Osteocyte (in vitro differentiated cells): Measurements from ENCODE around the gene FFAR3. TPM values are rescaled to one million over a fixed set of nuclear protein-coding genes. Genes with fewer than 3 reads are reported as not detected.

ENCODE experiments used
- DNase-seq: peaks from one replicate; pipeline ENCODE4 v3.0.0; 2021; ENCODE audit warnings: mixed read lengths; ENCODE audit not compliant: unreplicated experiment; ENCODE audit errors: extremely low spot score
- H3K27ac Mint-ChIP-seq: one replicate; pipeline ENCODE4 v1.8.0; 2021; ENCODE audit warnings: mild to moderate bottlenecking, mixed read lengths; ENCODE audit not compliant: unreplicated experiment
- H3K27me3 Mint-ChIP-seq: one replicate; pipeline ENCODE4 v1.8.0; 2021; ENCODE audit warnings: mixed read lengths; ENCODE audit not compliant: unreplicated experiment
- H3K36me3 Mint-ChIP-seq: one replicate; pipeline ENCODE4 v1.8.0; 2021; ENCODE audit warnings: mixed read lengths; ENCODE audit not compliant: unreplicated experiment
- H3K4me1 Mint-ChIP-seq: one replicate; pipeline ENCODE4 v1.8.0; 2021; ENCODE audit warnings: mixed read lengths; ENCODE audit not compliant: unreplicated experiment
- H3K4me3 Mint-ChIP-seq: one replicate; pipeline ENCODE4 v1.8.0; 2021; ENCODE audit warnings: mild to moderate bottlenecking, moderate library complexity, mixed read lengths; ENCODE audit not compliant: unreplicated experiment
- H3K9me3 Mint-ChIP-seq: one replicate; pipeline ENCODE4 v1.8.0; 2021; ENCODE audit warnings: mixed read lengths; ENCODE audit not compliant: unreplicated experiment
- total RNA-seq: library from RNA; stranded (reverse); gene quantifications from 2 replicates; pipeline ENCODE4 v1.2.1, GENCODE V29; 2021
- TF ChIP-seq, protein P1 (sequence below): fragments of 200-600 bp; sonication (generic); IDR thresholded peaks from 2 replicates; pipeline ENCODE4 v1.5.0; 2021; ENCODE audit warnings: antibody characterized with exemption, mild to moderate bottlenecking, moderate library complexity

FFAR3 gene
- total RNA-seq, 1 donor from 2014 or later, result not detected

DNA sequence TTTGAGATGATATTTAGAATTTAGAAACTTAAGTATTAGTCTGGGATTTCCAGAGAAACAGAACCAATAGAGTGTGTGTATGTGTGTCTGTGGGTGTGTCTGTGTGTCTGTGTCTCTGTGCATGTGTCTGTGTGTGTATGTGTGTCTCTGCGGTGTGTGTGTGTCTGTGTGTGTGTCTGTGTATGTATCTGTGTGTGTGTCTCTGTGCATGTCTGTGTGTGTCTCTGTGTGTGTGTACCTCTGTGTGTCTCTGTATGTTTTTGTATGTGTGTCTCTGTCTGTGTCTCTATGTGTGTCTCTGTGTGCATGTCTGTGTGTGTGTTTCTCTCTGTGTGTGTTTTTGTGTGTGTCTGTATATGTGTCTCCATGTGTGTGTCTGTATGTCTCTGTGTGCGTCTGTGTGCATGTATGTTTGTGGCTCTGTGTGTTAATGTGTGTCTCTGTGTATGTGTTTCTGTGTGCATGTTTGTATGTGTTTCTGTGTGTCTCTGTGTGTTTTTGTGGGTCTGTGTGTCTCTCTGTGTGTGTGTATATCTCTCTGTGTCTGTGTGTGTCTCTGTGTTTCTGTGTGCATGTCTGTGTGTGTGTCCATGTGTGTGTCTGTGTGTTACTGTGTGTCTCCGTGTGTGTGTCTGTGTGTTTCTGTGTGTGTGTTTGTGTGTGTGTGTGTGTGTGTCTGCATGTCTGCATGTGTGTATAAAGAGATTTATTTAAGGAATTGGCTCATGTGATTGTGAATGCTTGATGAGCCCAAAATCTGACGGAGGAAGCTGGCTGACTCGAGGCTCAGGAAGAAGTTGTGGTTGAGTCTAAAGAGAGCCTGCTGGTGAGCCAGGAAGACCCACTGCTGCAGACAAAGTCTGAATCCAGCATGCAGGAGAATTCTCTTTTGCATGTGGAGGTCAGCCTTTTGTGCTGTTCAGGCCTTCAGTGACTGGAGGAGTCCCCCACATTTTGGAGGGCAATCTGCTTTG is 34.8 kb downstream of the FFAR3 start:
- H3K4me3 Mint-ChIP-seq, result no peak overlapping the region
- DNase-seq, result peak; percentile 17
- H3K27ac Mint-ChIP-seq, result no peak overlapping the region
- H3K27me3 Mint-ChIP-seq, result no peaks in the 10 kb centered on the region
- H3K4me1 Mint-ChIP-seq, result no peaks in the 10 kb centered on the region
- no peaks in the 10 kb centered on the region for H3K9me3 Mint-ChIP-seq
- TF ChIP-seq, protein P1, sequence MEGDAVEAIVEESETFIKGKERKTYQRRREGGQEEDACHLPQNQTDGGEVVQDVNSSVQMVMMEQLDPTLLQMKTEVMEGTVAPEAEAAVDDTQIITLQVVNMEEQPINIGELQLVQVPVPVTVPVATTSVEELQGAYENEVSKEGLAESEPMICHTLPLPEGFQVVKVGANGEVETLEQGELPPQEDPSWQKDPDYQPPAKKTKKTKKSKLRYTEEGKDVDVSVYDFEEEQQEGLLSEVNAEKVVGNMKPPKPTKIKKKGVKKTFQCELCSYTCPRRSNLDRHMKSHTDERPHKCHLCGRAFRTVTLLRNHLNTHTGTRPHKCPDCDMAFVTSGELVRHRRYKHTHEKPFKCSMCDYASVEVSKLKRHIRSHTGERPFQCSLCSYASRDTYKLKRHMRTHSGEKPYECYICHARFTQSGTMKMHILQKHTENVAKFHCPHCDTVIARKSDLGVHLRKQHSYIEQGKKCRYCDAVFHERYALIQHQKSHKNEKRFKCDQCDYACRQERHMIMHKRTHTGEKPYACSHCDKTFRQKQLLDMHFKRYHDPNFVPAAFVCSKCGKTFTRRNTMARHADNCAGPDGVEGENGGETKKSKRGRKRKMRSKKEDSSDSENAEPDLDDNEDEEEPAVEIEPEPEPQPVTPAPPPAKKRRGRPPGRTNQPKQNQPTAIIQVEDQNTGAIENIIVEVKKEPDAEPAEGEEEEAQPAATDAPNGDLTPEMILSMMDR, result no peak
- H3K36me3 Mint-ChIP-seq, result no peaks in the 10 kb centered on the region

DNA sequence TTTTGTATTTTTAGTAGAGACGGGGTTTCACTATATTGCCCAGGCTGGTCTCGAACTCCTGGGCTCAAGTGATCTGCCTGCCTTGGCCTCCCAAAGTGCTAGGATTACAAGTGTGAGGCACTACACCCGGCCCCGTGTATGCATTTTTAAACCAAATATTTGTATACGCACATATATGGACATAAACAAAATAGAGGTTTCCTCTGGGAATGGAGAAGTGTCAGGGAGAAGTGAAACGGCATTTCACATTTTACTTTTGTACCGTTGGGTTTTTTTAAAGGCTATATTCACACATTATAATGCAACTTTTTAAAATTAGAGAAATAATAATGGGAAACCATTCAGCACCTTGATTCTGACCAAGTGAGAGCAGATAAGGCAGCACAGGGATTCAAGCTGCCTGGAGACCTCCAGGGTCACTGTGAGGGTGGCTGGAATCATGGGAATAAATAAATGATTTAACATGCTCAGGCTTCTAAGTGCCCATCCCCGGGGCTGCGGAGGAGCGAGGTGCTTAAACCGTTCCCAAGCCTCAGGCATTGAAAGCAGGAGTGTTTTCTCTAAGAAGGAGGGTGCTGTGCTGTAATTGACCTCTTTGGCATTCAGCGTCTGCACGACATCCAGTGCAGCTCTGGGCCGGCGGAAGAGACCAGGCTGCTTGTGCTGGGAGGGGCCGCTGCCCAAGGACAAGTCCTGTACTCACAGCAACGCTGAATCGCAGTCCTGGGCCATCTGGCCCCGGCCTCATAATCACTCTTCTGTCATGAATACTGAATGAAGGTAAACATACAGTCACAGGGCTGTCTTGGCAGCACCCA is 37.3 kb downstream of the FFAR3 start:
- Mint-ChIP-seq H3K27ac (no peak overlapping the region), H3K9me3 (no peaks in the 10 kb centered on the region), H3K4me1 (no peaks in the 10 kb centered on the region), H3K27me3 (no peaks in the 10 kb centered on the region), H3K4me3 (no peak overlapping the region), H3K36me3 (no peaks in the 10 kb centered on the region)
- TF ChIP-seq, protein P1, result no peak
- no peak for DNase-seq

DNA sequence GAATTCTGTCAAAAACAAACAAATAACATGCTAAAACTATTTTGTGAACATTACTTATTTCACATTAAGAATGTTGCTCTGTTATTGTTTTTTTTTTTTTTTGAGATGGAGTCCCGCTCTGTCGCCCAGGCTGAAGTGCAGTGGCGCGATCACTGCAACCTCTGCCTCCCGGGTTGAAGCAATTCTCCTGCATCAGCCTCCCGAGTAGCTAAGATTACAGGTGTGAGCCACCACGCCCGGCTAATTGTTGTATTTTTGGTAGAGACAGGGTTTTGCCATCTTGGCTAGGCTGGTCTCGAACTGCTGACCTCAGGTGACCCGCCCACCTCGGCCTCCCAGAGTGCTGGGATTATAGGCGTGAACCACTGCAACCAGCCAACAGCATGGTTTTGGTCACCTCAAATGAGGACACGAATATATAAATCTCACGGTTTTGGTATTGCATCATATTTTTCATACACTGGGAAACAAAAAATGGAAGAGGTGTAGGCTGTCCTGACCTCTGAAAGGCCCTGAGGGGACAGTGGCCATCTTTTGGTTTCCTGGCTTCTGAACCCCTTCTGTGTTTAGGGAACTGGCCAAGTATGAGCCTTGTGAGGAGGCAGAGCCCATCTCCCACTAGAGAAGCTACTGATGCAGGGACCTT is 38.1 kb downstream of the FFAR3 start:
- TF ChIP-seq, protein P1, result no peak
- H3K36me3 Mint-ChIP-seq, result no peaks in the 10 kb centered on the region
- no peaks in the 10 kb centered on the region for H3K9me3 Mint-ChIP-seq
- no peak overlapping the region for H3K4me3 Mint-ChIP-seq
- no peak overlapping the region for H3K27ac Mint-ChIP-seq
- no peak for DNase-seq
- H3K27me3 Mint-ChIP-seq, result no peaks in the 10 kb centered on the region
- no peaks in the 10 kb centered on the region for H3K4me1 Mint-ChIP-seq

DNA sequence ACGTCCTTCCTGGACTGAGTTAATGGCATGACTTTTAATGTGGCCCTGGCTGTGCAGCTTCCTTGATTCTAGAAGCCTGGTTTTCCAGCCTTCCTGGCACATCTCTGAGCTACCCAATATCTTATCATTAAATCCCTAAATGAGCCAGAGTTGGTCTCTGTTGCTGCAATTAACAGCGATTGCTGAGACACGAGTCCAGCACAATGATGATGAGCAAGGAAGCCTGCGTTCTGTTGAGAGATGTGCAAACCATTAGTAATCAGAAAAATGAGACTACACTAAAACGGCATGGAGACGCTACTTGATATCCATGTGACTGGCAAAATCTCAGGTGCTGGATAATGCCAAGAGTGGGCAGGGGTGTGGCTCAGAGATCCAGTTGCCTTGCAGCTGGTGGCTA is 38.8 kb downstream of the FFAR3 start:
- Mint-ChIP-seq H3K9me3 (no peaks in the 10 kb centered on the region), H3K4me1 (no peaks in the 10 kb centered on the region), H3K36me3 (no peaks in the 10 kb centered on the region), H3K27ac (no peak overlapping the region), H3K4me3 (no peak overlapping the region), H3K27me3 (no peaks in the 10 kb centered on the region)
- TF ChIP-seq, protein P1, result no peak
- DNase-seq, result no peak
